Hepatocyte (in vitro differentiated cells): ENCODE measurements around the gene ZNF865. TPM values are rescaled to one million over a fixed set of nuclear protein-coding genes. Genes with fewer than 3 reads are reported as not detected.

Experiments used
- DNase-seq: peaks from one replicate; pipeline ENCODE4 v3.0.0-alpha.2; 2016; ENCODE audit warnings: low spot score
- H2AFZ ChIP-seq: fragments of 200-600 bp; sonication (generic); 2 replicates; pipeline ENCODE4 v1.6.0; 2016; ENCODE audit warnings: antibody characterized with exemption, mild to moderate bottlenecking
- H3K27ac ChIP-seq: fragments of 200-600 bp; sonication (generic); 2 replicates; pipeline ENCODE4 v1.5.1; 2016; ENCODE audit warnings: mild to moderate bottlenecking
- H3K27me3 ChIP-seq: fragments of 200-600 bp; sonication (generic); 2 replicates; pipeline ENCODE4 v1.6.1; 2016
- H3K36me3 ChIP-seq: fragments of 200-600 bp; sonication (generic); replicated peaks from 2 replicates; pipeline ENCODE4 v1.5.1; 2016; ENCODE audit warnings: low read depth; ENCODE audit not compliant: insufficient read depth
- H3K4me1 ChIP-seq: fragments of 200-600 bp; sonication (generic); 2 replicates; pipeline ENCODE4 v1.5.1; 2016; ENCODE audit warnings: mild to moderate bottlenecking, moderate library complexity; ENCODE audit not compliant: insufficient read depth
- H3K4me2 ChIP-seq: fragments of 200-600 bp; sonication (generic); 2 replicates; pipeline ENCODE4 v1.6.0; 2016
- H3K4me3 ChIP-seq: fragments of 200-600 bp; sonication (generic); 2 replicates; pipeline ENCODE4 v1.5.1; 2016; ENCODE audit warnings: mild to moderate bottlenecking
- H3K79me2 ChIP-seq: fragments of 200-600 bp; sonication (generic); 2 replicates; pipeline ENCODE4 v1.6.0; 2017; ENCODE audit warnings: mild to moderate bottlenecking
- H3K9me2 ChIP-seq: fragments of 200-600 bp; sonication (generic); replicated peaks from 2 replicates; pipeline ENCODE4 v1.6.0; 2017; ENCODE audit warnings: mild to moderate bottlenecking; ENCODE audit not compliant: insufficient read depth
- H3K9me3 ChIP-seq: fragments of 200-600 bp; sonication (generic); 2 replicates; pipeline ENCODE4 v1.5.1; 2016; ENCODE audit warnings: low read depth, mild to moderate bottlenecking
- H4K20me1 ChIP-seq: fragments of 200-600 bp; sonication (generic); 2 replicates; pipeline ENCODE4 v1.6.0; 2016; ENCODE audit warnings: mild to moderate bottlenecking; ENCODE audit not compliant: insufficient read depth, poor library complexity, severe bottlenecking
- EZH2 ChIP-seq: fragments of 200-600 bp; sonication (generic); IDR thresholded peaks from 2 replicates; pipeline ENCODE4 v1.6.1; 2016; ENCODE audit warnings: antibody characterized with exemption, mild to moderate bottlenecking, borderline replicate concordance
- EZH2phosphoT487 ChIP-seq: fragments of 200-600 bp; sonication (generic); IDR thresholded peaks from one replicate; pipeline ENCODE4 v1.6.1; 2018; ENCODE audit warnings: antibody characterized with exemption, mild to moderate bottlenecking, low read depth, moderate library complexity; ENCODE audit not compliant: unreplicated experiment, severe bottlenecking
- WGBS: methylation state at CpG from one replicate; pipeline ENCODE4 v1.1.6; 2016; ENCODE audit warnings: low lambda C conversion rate; ENCODE audit errors: missing lambda C conversion rate; 5-methylcytosine and 5-hydroxymethylcytosine counted together
- polyA plus RNA-seq: library from polyadenylated mRNA; unstranded; fragments of >200 nt; fragmentation: Nextera tagmentation; extraction: Ambion mirVana; gene quantifications from 2 replicates; pipeline ENCODE4 v1.2.1, GENCODE V29; 2016
- total RNA-seq: library from RNA; depleted of rRNA; stranded (reverse); fragments of >200 nt; gene quantifications from 2 replicates; pipeline ENCODE4 v1.2.3, GENCODE V29; 2014
- TF ChIP-seq, protein P1 (sequence below): fragments of 200-600 bp; sonication (generic); IDR thresholded peaks from 2 replicates; pipeline ENCODE4 v1.5.1; 2016; ENCODE audit warnings: antibody characterized with exemption, mild to moderate bottlenecking; ENCODE audit not compliant: poor library complexity

ZNF865 gene
- total and polyA plus RNA-seq, 2 experiments from 2014 or later = 1.7 to 3.0 TPM

DNA sequence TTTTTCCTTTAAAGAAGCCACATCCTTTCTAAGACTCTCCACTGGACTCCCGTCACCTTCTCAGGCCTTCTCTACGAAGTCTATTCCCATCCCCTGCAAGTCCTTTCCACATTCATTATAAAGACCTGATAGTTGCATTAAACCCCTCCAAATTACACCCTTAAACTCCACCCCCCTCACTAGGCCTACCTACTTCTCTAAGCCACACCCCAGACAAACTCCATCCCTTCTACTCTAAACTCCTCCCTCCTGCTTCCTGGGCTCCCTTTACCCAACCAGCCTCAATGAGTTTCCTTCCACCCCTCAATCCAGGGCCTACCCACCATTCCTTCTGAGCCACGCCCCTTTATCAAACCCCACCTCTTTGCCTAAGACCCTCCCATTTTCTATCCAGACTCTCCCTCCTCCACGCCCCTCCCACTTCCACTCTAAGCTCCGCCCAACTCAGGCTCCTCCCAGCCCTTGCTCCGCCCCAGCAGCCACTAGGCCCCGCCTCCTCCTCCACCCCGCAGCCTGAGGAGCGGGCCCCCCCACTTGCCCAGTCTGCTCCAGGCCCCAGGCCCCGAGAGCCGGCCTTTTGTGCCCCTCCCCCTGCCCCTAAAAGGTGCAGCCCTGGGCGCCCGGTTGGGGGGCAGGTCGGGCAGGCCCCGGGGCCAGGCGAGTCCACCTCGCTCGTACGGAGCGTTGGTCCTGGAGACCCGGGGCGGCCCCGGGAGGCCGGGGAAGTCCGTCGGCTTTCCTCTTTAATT lies 6.6 kb upstream of the ZNF865 start:
- H3K79me2 ChIP-seq = peaks cover 5% of the 10 kb centered on the region
- H4K20me1 ChIP-seq = no peaks in the 10 kb centered on the region
- DNase-seq = peak; percentile 97
- H3K27me3 ChIP-seq = no peaks in the 10 kb centered on the region
- H3K9me3 ChIP-seq = no peaks in the 10 kb centered on the region
- peak overlapping the region; percentile 67 for H3K4me2 ChIP-seq
- H3K4me3 ChIP-seq = peak overlapping the region; percentile 68
- TF ChIP-seq EZH2phosphoT487 = no peak
- TF ChIP-seq, protein P1, sequence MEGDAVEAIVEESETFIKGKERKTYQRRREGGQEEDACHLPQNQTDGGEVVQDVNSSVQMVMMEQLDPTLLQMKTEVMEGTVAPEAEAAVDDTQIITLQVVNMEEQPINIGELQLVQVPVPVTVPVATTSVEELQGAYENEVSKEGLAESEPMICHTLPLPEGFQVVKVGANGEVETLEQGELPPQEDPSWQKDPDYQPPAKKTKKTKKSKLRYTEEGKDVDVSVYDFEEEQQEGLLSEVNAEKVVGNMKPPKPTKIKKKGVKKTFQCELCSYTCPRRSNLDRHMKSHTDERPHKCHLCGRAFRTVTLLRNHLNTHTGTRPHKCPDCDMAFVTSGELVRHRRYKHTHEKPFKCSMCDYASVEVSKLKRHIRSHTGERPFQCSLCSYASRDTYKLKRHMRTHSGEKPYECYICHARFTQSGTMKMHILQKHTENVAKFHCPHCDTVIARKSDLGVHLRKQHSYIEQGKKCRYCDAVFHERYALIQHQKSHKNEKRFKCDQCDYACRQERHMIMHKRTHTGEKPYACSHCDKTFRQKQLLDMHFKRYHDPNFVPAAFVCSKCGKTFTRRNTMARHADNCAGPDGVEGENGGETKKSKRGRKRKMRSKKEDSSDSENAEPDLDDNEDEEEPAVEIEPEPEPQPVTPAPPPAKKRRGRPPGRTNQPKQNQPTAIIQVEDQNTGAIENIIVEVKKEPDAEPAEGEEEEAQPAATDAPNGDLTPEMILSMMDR = no peak
- no peak for TF ChIP-seq EZH2
- H3K4me1 ChIP-seq = peaks cover 7% of the 10 kb centered on the region
- no peaks in the 10 kb centered on the region for H3K36me3 ChIP-seq
- peak overlapping the region; percentile 98 for H3K27ac ChIP-seq
- 61% methylated on average over 3 of the region's 26 CpGs for WGBS
- H2AFZ ChIP-seq = peak overlapping the region; percentile 48
- H3K9me2 ChIP-seq = no peaks in the 10 kb centered on the region

DNA sequence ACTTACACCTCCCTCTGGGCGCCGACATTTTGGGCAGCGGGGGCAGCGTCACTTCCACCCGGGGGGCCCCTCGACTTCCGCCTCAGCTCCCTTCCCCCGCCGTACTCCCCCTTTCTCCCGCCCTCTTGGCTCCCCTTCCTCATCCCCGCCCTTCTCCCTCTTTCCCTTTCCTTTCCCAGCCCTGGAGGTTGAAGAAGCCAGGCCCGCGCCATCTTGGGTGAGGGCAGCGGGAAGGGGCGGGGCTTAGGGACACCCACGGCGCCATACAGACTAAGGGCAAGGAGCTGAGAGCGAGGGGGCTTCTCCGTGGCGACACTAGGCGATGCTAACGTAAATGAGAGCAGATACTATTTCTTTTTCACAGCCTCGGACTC lies 6.0 kb upstream of the ZNF865 start, which contains the start of gene FIZ1:
TSS of gene FIZ1 (minus strand) at position 50 of the 374 bp plus-strand sequence. CDS start 1,652 bp downstream, outside the sequence.
- Histone ChIP-seq H3K79me2 (peaks cover 5% of the 10 kb centered on the region), H3K4me1 (peaks cover 13% of the 10 kb centered on the region), H3K27me3 (no peaks in the 10 kb centered on the region), H2AFZ (peak within 1 kb of the TSS; percentile 75), H3K9me2 (no peaks in the 10 kb centered on the region), H4K20me1 (no peaks in the 10 kb centered on the region), H3K27ac (peak within 1 kb of the TSS; percentile 98), H3K9me3 (no peaks in the 10 kb centered on the region), H3K4me2 (peak within 1 kb of the TSS; percentile 93), H3K36me3 (no peaks in the 10 kb centered on the region), H3K4me3 (peak within 1 kb of the TSS; percentile 83)
- TF ChIP-seq, protein P1 = no peak
- TF ChIP-seq EZH2 = no peak
- no peak for TF ChIP-seq EZH2phosphoT487
- DNase-seq = peak; percentile 99
- 2% methylated on average over 13 of the region's 23 CpGs for WGBS

DNA sequence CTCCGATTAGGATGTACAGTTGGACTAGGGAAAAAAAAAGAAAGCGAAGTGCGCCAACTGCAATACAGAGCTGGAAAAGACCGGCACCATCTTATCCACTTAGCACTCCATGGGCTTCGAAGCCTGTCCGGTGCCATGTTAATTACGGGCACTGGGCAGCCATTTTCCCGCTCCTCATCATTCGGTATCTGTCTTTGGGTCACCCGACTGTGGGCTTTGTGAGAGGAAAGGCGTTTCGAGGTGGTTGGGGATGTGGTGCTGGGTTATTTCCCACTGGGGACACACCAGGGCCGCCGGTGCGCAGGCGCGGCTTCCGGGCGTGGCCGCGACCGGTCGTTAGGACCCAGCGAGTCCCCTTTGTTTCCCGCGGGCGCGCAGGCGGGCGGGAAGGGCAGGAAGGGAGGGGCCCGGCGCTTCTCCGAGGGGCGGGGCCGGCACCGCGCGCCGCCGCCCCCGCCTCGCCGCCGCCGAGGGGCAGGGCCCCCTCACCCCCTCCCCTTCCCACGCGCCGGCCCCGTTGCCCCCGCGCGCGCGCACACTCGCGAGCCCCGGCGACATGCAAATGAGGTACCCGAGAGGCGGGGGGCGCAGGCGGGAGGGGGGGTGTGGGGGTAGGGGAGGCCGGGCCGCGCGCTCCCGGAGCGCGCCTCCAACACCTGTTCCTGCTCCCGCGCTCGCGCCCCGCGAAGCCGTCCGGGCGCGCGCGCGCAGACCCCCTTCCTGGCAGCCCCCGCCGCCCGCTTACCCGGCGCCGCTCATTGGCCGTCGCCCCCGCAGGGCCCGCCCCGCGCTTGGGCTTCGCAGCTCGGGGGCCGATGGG lies 5.4 kb upstream of the ZNF865 start, which contains the start of gene ZNF524:
TSS of gene ZNF524 (plus strand) at position 447 of the 820 bp plus-strand sequence. CDS start 1,825 bp downstream, outside the sequence.
- Histone ChIP-seq H3K4me3 (peak within 1 kb of the TSS; percentile 83), H3K9me3 (no peaks in the 10 kb centered on the region), H2AFZ (peak within 1 kb of the TSS; percentile 75), H3K36me3 (no peaks in the 10 kb centered on the region), H3K79me2 (peaks cover 5% of the 10 kb centered on the region), H3K9me2 (no peaks in the 10 kb centered on the region), H4K20me1 (no peaks in the 10 kb centered on the region), H3K4me2 (peak within 1 kb of the TSS; percentile 93), H3K27me3 (no peaks in the 10 kb centered on the region), H3K4me1 (peaks cover 13% of the 10 kb centered on the region), H3K27ac (peak within 1 kb of the TSS; percentile 98)
- DNase-seq = peak; percentile 93
- TF ChIP-seq EZH2phosphoT487 = no peak
- TF ChIP-seq, protein P1 = no peak
- no peak for TF ChIP-seq EZH2
- WGBS = under 1% methylated on average over 27 of the region's 97 CpGs
